Right lobe of liver (tissue), 6 donors: ENCODE results near the gene ITGA11. TPM values are rescaled to one million over a fixed set of nuclear protein-coding genes. Genes with fewer than 3 reads are reported as not detected.

Experiments used
- ATAC-seq, 4 donors: fragments of 200-7000 bp; cut with Tn5 transposase; one replicate each; pipeline ENCODE4 v1.9.1; 2020; ENCODE audit warnings: mild to moderate bottlenecking in 4 of 4, moderate library complexity in 4 of 4
- DNase-seq, 3 donors: peaks; one replicate each; pipeline ENCODE4 v3.0.0-alpha.2; 2020
- H3K27ac ChIP-seq, 3 donors: fragments of 200-600 bp; one replicate each; pipeline ENCODE4 v1.8.0; 2022
- H3K27me3 ChIP-seq, 2 donors: fragments of 200-600 bp; one replicate each; pipeline ENCODE4 v1.8.0; 2022
- H3K36me3 ChIP-seq, 4 donors: fragments of 200-600 bp; sonication (generic) in 1 of 4; one replicate each; pipeline versions ENCODE4 v1.5.1 to v1.8.0; 2017 to 2022; ENCODE audit warnings: control low read depth in 1 of 4
- H3K4me1 ChIP-seq, 4 donors: fragments of 200-600 bp; sonication (generic) in 1 of 4; one replicate each; pipeline versions ENCODE4 v1.5.1 to v1.8.0; 2017 to 2022; ENCODE audit warnings: control low read depth in 1 of 4
- H3K4me3 ChIP-seq, 3 donors: fragments of 200-600 bp; one replicate each; pipeline ENCODE4 v1.8.0; 2022
- H3K9me3 ChIP-seq, 4 donors: fragments of 200-600 bp; sonication (generic) in 1 of 4; one replicate each; pipeline versions ENCODE4 v1.5.1 to v1.8.0; 2017 to 2022; ENCODE audit warnings: control low read depth in 1 of 4
- CTCF ChIP-seq, 4 donors: fragments of 200-600 bp in 3 of 4; fragments of 450-650 bp in 1 of 4; IDR thresholded peaks; one replicate each; pipeline versions ENCODE4 v1.5.1 to v1.8.0; 2016 to 2022; ENCODE audit warnings: antibody characterized with exemption in 4 of 4, mild to moderate bottlenecking in 2 of 4
- POLR2A ChIP-seq: fragments of 450-650 bp; IDR thresholded peaks from one replicate; pipeline ENCODE4 v1.6.1; 2017; ENCODE audit warnings: antibody characterized with exemption, mild to moderate bottlenecking
- WGBS: methylation state at CpG from one replicate; pipeline ENCODE4 v1.1.6; 2018; ENCODE audit warnings: low coverage, low lambda C conversion rate; ENCODE audit not compliant: insufficient coverage; ENCODE audit errors: missing lambda C conversion rate; 5-methylcytosine and 5-hydroxymethylcytosine counted together
- intact Hi-C, 2 donors: fragments of 100-400 bp; cut with DNase I; formaldehyde crosslinking; loops; one replicate each; pipeline versions ENCODE4 v1.11.2 to v1.14.1; 2022
- total RNA-seq, 6 experiments: library from RNA; depleted of rRNA in 2 of 6; stranded (reverse); fragments of >200 nt in 2 of 6; fragmentation: NEBNext Ultra II Directional in 3 of 6; extraction: Animal tissue kit (Norgen Biotek cat#: 25700) in 3 of 6; gene quantifications; one replicate each; pipeline versions ENCODE4 v1.1.0 to v1.2.4, GENCODE V29; 2016 to 2023
- donor health status: DM: no; HTN: yes; CAD: no.
- donor health status: DM: no; HTN: no; CAD: no.
- donor health status: DM: no; HTN: no; CAD: no.
- donor health status: DM: no; HTN: yes; CAD: no.
- donor health status: DM: no; HTN: yes; CAD: no.

Gene ITGA11
- total RNA-seq, 6 experiments from 2014 or later: 0.51 to 1.4 (median 0.73) TPM

GRCh38 chr15:68305420-68305871 is 126.5 kb downstream of the ITGA11 start:
- TF ChIP-seq CTCF (IDR thresholded peaks at IDR 0.05): no peak
- TF ChIP-seq POLR2A: no peak
- H3K4me3 ChIP-seq: no peak overlapping the region
- WGBS: 87% methylated on average over 4 of the region's 6 CpGs
- no peaks in the 10 kb centered on the region for H3K9me3 ChIP-seq
- intact Hi-C loops: loop anchor here in 1 of 2 donors (10.0 kb wide), 1 partner anchor 51 kb away; no protein-coding TSS in a partner anchor
- no peak overlapping the region for H3K27ac ChIP-seq
- no peaks in the 10 kb centered on the region for H3K27me3 ChIP-seq
- no peaks in the 10 kb centered on the region for H3K36me3 ChIP-seq
- peak in 1 of 3 donors; percentile 31 for DNase-seq
- H3K4me1 ChIP-seq: peaks cover 0 to 20% (median 3%) of the 10 kb centered on the region in 4 donors
- ATAC-seq: no peak

DNA sequence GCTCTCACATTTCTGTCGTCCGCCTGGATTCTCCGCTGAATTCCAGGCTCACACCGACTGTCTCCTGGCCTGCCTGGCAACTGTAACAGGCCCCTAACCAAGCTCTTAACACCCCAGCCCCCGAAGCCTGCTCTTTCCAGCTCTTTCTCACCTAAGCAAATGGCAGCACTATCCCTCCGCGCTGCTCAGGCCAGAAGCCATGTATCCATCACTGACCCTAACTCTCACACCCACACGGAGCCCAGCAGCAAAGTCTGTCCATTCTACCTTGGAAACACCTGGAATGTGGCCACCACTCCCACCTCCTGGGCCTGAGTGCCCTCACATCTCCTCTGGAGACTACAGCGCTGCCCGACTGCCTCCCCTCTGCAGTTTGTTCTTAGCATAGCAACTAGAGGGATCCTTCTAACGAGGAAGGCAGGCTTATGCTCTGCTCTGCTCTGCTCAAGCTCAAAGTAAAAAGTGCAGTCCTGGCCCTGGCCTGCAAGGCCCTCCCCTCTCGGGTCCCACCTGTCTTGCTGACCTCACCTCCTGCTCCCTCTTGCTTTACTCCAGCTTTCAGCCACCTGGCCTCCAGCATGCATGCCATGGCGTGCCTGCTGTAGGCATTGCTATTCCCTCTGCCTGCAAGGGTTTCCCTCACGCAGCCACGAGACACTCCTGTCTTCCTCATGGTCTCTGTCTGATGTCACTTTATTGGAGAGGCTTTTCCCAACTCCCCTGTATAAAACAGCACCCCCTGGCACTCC is 127.2 kb downstream of the ITGA11 start:
- peaks cover 0 to 18% (median 3%) of the 10 kb centered on the region in 4 donors for H3K4me1 ChIP-seq
- H3K4me3 ChIP-seq: no peak overlapping the region
- H3K27me3 ChIP-seq: no peaks in the 10 kb centered on the region
- ATAC-seq (no peak), DNase-seq (peak in 1 of 3 donors; percentile 37)
- H3K27ac ChIP-seq: no peak overlapping the region
- no peaks in the 10 kb centered on the region for H3K9me3 ChIP-seq
- H3K36me3 ChIP-seq: no peaks in the 10 kb centered on the region
- TF ChIP-seq POLR2A (no peak), CTCF (IDR thresholded peaks at IDR 0.05) (no peak)
- 83% methylated on average over 6 of the region's 15 CpGs for WGBS
- intact Hi-C loops: loop anchor here (5.0 to 10.0 kb wide), 2 partner anchors 50 to 83 kb away; no protein-coding TSS in a partner anchor

DNA sequence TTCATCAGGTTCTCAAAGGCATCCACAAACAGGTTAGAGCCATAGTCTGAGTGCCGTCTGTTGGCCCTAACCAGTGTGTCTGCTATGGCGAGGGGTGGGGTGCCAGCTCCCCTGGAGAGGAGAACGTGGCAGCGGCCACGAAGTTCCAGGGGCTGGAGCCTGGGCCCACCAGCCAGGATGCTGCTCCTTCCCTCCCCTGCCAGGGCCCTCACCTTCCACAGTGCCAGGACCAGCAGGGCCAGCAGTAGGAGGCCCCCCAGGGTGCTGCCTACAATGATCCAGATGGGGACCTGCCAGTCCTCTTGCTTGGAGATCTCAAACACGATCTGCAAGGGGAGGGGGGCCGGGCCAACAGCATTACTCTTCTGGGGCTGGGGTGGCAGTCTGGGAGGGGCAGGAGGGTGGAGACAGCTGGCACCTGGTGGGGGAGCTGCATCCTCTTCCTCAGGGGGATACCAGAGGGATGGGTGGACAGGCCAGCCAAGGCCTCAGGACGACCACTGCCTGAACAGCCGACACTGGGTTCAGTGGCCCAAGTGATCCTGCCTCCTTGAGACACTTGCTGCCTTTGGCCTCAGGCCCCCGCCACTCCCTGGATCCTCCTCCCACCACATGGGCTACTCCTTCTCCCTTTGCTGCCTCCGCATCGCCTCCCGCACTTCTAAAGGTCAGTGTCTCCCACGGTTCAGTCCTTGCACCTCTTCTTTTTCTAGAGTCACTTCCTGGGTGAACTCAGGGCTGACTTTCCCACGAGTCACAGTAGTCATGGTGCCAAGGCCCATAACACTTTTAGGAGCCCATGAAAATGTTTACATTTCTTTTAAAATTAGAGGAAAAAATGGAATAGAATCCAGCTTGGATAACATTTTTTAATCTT is 128.2 kb downstream of the ITGA11 start:
- TF ChIP-seq POLR2A (no peak), CTCF (IDR thresholded peaks at IDR 0.05) (no peak)
- 46% methylated on average over 4 of the region's 15 CpGs for WGBS
- Histone ChIP-seq H3K36me3 (no peaks in the 10 kb centered on the region), H3K27me3 (no peaks in the 10 kb centered on the region), H3K4me3 (no peak overlapping the region), H3K4me1 (peaks cover 0 to 26% (median 5%) of the 10 kb centered on the region in 4 donors), H3K9me3 (no peaks in the 10 kb centered on the region), H3K27ac (no peak overlapping the region)
- no peak for ATAC-seq
- intact Hi-C loops: loop anchor here (5.0 to 10.0 kb wide), 2 partner anchors 49 to 84 kb away; no protein-coding TSS in a partner anchor
- DNase-seq: no peak

GRCh38 chr15:68303134-68303533 is 128.8 kb downstream of the ITGA11 start:
- Histone ChIP-seq H3K27ac (no peak overlapping the region), H3K9me3 (no peaks in the 10 kb centered on the region), H3K36me3 (no peaks in the 10 kb centered on the region), H3K27me3 (no peaks in the 10 kb centered on the region), H3K4me3 (no peak overlapping the region), H3K4me1 (peaks cover 0 to 33% (median 5%) of the 10 kb centered on the region in 4 donors)
- DNase-seq: no peak
- 75% methylated on average over 1 of the region's 2 CpGs for WGBS
- no peak for ATAC-seq
- intact Hi-C loops: loop anchor here (5.0 to 10.0 kb wide), 2 partner anchors 48 to 84 kb away; no protein-coding TSS in a partner anchor
- TF ChIP-seq CTCF (IDR thresholded peaks at IDR 0.05) (no peak), POLR2A (no peak)
